GM19328 (cell line): ENCODE results near the gene ROBO1.
"Not testable (repeated sequence)": the region's sequence is repeated elsewhere in the genome, so short reads cannot be mapped to it uniquely, and the experiment has no call there.

Experiments
- ATAC-seq: cut with Tn5 transposase; IDR thresholded peaks from one replicate; pipeline ENCODE4 v1.9.1; 2021; ENCODE audit warnings: mild to moderate bottlenecking, moderate library complexity; ENCODE audit not compliant: unreplicated experiment

The ROBO1 gene

DNA sequence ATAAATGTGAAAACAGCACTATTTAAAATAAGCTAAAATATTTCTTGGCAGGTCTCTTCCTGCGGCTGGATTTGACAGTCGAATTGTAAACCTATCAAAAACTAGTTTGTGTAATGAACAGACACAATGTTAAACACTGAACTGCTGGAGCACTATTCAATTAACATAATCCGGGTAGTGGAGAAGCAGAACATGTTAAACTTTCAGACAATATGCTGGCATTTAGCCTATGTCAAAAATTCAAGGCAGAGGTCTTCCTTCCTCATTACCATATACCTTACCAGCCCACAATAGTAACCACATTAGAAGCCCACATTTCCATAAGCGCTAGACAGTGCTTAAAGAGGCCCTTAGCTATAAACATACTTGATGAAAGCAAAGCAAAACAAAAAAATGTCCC lies 1042.9 kb downstream of the ROBO1 start:
- no peak for ATAC-seq

DNA sequence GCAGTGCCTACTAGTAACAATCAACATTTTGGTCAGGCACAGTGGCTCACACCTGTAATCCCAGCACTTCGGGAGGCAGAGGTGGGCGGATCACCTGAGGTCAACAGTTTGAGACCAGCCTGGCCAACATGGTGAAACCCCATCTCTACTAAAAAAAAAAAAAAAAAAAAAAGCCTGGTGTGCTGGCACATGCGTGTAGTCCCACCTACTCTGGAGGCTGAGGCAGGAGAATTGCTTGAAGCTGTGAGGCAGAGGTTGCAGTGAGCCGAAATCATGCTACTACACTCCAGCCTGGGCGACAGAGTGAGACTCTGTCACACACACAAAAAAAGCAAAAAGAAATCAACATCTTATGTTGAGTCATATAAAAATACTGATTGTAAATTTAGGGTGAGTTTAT lies 1043.4 kb downstream of the ROBO1 start:
- not testable (repeated sequence) for ATAC-seq

DNA sequence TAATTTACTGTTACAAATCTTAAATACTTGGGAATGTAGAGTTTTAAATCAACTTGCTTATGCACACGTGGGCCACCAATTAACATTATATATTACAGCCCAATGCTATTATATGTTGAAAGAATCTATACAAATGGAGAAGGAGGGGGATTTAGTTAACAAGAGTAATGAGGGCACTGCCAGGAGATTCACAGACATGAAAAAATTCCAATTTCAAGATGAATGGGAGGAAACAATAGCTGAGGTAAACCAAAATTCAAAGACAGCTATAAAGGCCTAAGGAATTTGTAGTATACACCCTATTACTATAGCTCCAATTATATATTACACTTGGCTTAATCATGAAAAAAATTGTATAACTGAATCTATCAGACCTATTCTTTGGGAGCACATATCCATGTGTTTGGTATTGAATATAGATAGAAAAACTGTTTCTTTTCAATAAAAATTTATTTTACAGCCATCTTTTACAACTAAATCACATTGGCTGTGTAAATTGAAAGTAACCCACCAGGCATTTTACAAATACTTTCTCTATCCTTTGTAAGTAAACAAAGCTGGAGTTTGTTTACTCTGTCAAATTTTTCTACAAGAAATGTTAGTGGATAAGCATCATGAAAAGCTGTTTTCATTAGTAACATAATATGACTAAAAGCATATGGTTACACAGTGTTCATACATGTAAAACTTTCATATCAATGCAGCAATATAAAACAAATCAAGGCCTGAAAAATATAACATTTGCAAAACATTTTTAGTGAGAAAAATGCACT lies 1045.8 kb downstream of the ROBO1 start:
- no peak for ATAC-seq

DNA sequence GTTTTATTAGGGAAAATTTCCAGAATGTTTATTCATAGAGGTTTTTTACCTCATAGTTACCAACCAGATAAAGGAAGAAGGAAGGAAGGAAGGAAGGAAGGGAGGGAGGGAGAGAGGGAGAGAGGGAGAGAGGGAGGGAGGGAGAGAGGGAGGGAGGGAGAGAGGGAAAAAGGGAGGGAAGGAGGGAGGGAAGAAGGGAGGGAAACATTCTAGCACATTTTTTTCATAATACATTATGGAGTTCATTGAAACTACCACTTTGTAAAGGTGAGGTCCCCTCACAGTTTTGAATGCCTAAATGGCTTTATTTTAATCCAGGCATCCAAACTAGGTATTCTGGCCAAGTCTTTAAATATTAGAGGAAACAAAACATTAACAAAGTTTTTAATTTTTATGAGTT lies 1049.1 kb downstream of the ROBO1 start:
- ATAC-seq: no peak

DNA sequence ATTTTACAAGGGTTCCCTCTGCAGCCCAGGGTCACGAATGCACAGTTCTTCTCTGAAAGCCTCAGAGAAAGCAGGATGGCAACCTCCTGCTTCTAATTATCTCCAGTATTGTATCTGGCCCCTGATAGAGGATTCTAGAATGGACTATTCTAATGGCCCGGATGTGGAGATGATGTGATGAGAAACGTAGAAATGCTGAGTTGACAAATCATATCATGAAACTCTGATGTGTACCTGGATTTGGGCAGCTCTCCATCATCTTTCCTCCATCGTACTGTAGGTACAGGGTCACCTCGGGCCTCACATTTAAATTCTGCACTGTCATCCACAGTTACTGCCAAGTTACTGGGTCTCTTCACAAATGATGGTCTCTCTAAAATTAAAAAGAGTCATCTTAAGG lies 1050.8 kb downstream of the ROBO1 start:
- ATAC-seq: no peak

DNA sequence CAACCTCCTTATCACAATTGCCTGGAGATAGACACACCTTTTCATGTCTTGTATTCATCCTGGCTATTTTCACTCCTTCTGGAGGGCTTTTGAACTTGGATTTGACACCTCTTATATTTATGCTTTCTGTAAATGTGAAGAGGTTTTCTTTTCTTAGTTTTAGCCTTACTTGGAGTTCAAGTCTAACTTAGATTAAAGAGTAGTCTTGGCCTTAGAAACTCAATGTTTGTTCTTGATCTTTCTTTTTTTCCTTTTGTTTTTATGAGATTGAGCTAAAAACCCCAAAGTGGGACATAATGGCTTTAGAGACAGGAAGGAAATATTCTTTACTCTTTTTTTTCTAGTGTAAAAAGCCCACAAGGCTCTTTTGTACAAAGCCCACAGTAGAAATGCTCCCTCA lies 1054.9 kb downstream of the ROBO1 start:
- ATAC-seq: no peak

DNA sequence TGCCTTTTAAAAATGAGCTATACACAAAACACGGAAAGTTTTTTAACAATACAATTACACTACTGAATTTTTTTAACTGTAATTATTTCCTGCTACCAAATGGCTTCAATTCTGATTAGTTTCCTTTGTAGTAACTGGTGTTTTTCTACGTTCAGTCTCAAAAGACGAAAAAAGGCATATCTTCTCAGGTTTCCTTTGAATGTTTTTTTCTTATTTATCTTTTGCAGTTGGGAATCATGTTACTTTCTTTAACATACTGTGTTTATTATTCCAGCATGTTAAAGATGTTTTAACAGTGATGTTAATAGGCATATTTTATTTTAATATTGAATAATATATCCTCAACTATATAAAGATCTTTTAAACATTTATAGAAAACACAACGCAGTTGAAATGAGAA lies 1055.5 kb downstream of the ROBO1 start:
- no peak for ATAC-seq

DNA sequence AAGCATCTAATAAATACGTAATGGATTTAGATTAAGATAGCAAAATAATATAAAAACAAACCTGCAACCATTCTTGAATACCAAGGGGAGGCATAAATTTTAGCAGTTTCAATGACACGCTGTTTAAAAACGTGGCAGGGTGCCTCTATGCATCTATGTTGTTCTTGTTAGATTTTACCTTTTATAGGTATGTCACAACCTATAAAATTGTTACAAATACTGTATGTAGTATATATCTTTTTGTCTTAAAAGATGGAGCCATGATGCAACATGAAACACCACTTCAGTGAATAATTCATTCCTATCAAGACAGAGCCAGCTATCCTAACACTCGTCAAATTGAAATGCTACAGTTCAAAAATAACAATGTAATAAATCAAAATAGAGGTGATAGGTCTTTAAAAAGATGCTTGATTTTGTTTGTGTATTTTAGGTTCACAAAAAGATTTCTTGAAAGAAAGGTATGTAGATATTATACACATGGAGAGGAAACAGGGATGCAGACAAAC lies 1059.2 kb downstream of the ROBO1 start:
- no peak for ATAC-seq

DNA sequence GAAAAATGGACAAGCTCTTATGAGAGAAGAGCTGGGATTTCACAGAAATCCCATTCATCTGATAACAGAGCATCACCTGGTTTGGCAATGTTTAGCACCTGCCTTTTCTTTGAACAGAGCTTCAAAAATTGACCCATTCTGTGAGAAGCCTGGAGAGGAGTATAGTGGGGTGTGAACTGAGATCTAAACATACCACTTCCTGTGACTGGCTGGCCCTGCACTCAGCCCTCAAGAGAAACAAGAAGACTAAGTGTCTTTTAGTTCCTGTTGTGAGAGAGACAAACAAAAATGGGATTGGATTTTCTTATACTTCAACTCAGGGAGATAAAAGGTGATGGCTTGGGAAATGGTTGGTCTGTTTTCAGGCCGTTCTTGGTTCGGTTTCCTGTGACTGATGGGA lies 1060.2 kb downstream of the ROBO1 start:
- ATAC-seq: no peak

DNA sequence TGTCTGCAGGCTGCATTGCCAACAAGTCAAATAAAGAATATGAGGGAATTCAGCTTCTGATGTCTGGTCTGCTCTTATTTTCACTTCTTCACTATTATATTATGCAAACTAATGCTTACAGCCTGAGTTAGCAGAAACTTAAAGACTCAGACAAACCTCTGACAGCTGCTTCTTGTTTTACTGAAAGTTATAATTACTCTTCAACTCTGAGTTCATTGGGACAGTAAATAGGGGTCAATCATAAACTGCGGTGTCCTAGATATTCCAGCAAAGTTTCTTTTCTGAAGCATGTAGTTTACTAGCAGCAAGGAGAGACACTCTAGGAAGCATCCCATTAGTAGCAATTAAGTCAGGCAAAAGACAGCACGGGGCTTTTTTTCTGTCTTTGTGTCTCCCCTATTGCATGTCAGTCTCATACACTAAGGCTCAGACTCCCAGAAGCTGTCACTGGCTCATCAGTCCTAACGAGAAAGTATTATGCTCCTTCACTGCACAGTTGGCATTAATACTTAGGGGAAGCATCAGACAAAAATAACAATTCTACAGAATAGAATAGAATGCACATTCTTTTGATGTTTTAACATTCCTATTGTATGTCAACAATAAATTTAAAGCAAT lies 1060.8 kb downstream of the ROBO1 start:
- no peak for ATAC-seq

DNA sequence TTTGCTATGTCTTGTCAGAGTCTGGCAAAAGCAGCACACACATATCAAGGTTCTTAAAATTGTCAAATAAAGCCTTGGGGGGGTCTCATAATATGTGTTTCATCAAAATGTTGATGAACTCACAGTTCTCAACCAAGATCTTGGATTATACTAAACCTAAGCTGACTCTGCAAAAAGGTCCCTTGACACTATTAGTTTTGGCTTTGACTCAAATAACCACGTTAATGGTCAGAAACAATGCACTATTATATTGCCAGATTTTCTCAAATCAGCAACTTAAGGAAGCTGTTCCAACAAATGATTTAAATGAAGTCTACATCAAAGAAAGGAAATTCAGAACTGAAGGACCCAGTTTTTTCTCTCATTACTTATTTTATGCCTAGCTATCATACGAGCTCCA lies 1063.9 kb downstream of the ROBO1 start:
- no peak for ATAC-seq

DNA sequence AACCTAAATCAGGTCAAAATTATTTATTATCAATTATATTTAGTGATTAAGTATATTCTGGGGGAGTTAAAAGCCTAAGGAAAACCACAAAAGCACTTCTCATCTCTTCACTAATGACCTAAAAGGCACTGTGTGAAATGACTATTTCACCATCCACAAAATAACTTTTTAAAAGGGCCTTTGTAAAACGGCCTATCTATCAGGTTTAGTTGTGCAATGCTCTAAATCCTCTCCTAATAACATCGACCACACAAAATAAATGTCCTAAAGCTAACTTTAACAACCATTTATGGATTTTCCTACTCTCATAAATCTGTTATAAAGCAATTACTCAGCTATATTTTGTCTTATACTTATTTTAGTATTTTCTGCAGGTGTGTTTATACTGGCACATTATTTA lies 1066.3 kb downstream of the ROBO1 start:
- no peak for ATAC-seq

DNA sequence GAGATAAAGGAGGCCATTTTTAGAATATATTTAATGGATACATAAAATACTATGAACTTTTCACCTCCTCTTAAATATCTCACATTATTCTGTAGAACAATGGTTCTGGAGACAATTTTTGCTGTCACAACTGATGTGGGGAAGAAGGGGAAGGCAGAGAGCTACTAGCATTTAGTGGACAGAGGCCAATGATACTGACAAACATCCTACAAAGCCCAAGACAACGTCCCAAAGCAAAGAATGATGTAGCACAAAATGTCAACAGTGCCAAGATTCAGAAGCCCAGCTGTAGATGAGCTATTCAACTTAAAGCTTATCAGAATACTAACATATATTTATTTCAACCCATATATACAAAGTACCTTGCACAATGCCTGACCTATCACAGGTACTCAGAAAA lies 1069.4 kb downstream of the ROBO1 start:
- no peak for ATAC-seq

DNA sequence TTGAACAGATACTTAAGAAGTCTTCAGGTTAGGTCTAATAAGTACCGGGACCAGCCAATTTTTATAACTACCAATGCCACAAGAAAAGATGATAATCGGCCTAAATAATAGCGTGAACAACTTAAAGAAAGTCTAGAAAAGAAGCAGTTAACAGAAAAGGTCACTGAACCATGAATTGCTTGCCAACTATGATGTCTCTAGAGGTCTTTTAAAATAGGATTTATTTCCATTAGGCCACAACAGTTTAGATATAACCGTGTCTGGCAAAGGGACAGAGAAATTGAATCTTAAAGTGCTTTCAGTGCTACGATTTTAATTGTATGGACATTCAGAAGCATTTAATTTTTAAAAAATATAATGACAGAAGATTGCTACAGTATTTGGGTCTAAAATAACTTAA lies 1070.4 kb downstream of the ROBO1 start:
- no peak for ATAC-seq

DNA sequence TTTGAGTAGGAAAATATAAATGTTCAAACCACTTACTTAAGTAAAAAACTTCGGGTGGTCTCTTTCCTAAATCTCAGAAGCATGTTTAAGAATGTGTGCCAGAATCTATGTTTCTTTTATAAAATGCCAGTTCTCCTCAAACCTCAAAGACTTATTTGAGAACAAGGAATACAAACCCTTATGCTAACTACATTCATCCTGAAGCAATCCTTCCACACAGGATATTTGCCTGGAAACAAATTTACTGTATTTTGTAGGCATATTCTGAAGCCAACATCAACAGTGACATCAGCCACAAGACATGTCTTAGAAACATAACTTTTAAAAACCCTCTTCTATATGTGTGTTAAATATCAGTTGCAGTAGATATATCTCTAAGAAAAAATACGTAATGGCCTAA lies 1077.0 kb downstream of the ROBO1 start:
- ATAC-seq: no peak

DNA sequence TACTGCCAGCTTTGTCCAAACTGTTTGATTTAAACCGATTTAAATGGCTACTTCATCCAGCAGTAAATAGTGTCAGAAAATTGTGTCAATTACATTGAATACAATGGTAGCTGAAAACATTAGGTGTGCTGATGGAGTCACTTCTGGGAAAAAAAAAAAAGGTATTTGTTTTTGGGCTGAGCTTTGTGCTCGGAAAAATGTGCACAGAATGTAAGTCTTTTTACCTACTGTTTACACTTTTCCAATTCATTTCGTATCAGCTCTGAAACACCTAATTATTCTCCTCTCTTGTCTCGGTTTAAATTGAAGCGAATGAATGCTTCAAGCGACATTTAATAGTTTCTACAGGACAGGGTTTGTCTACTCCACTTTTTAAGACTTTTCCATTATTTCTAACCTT lies 1078.4 kb downstream of the ROBO1 start:
- no peak for ATAC-seq

DNA sequence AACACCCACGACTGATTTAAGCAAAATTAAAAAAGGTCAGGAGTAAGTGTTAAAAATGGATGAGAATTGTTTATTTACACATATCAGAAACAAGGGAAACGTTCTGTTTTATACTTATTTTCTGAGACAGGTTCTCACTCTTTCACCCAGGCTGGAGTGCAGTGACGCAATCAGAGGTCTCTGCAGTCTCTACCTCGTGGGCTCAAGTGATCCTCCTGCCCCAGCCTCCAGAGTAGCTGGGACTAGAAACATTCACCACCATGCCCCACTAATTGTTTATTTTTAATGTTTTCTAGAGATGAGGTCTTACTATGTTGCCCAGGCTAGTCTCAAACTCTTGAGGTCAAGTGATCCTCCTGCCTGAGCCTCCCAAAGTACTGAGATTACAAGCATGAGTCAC lies 1080.3 kb downstream of the ROBO1 start:
- ATAC-seq: no peak

DNA sequence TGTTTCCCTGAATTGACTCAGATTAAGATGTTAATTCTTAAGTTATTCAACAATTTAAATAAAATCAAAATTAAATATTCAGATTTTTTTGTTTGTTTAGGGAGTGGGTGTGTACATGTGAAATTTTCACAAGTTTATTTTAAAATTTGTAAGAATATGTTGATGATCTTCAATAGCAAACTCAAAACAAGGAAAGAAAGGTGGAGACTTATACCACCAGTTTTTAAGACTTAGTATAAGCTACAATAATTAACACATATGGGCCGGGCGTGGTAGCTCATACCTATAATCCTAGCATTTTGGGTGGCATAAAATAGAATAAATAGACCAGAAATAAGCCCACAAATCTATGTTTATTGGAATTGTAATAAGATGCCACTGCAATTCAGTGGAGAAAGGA lies 1084.5 kb downstream of the ROBO1 start:
- no peak for ATAC-seq

DNA sequence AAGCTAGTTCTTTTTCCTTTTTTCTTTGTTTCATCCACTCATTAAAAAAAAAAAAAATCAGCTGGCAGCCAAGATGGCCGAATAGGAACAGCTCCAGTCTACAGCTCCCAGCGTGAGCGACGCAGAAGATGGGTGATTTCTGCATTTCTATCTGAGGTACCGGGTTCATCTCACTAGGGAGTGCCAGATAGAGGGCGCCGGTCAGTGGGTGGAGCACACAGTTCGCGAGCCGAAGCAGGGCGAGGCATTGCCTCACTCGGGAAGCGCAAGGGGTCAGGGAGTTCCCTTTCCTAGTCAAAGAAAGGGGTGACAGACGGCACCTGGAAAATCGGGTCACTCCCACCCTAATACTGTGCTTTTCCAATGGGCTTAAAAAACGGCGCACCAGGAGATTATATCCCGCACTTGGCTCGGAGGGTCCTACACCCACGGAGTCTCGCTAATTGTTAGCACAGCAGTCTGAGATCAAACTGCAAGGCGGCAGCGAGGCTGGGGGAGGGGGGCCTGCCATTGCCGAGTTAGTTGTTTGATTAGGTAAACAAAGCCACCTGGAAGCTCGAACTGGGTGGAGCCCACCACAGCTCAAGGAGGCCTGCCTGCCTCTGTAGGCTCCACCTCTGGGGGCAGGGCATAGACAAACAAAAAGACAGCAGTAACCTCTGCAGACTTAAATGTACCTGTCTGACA lies 1092.5 kb downstream of the ROBO1 start:
- not testable (repeated sequence) for ATAC-seq

DNA sequence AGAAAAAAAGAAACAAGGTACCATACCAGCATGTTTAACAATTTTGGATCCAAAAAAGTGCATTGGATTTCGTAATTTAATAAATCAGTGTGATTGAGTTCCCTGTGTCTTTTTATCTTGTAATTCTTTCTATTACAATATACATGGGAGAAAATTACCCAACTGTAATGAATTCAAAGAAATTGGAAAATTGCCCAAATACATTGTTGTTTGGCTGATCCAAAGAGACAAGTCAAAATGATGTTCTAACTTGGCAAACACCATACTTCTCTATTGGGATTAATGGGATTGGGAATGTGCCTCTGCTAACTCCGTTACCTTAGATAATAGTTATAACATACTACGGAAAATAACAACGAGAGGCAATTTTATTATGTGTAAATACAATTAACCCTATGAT lies 1097.1 kb downstream of the ROBO1 start:
- no peak for ATAC-seq

DNA sequence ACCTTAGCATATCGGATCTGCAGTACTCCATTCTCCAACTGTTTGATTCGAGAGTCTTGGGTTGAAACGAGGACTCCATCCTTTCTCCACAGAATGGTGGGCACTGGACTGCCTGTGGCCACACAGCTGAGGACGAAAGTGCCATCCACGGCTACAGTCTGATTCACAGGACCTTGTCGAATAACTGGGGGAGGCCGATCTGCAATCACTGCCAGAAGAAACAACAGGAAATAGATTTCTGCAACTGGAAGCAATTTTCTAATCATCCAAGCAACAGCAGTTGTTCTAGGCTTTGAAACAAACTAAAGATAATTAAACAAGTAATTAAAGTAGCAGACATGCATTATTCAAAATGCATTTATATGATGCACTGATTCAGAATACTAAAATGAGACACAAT lies 1097.7 kb downstream of the ROBO1 start:
- ATAC-seq: no peak

DNA sequence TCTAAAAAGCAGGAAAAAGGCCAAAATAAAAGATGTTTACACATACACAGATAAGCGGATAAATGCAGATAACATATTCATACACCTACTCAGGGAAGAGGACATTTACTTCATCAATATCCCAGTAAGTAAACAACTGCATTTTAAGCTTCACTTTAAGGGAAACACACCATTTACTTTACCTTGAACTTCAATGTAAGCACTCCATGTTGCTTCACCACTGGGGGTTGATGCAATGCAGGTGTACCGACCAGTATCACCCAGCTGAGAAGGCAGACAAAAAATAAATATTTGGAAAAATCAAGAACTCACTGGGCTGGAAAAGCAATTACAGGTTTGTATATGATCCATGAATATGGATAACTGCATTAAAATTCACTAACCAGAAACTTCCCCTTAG lies 1099.5 kb downstream of the ROBO1 start:
- no peak for ATAC-seq
